ENCODE data around the gene SAMMSON.

SAMMSON gene

GRCh38 chr3:70071138-70071537, 71.6 kb downstream of the SAMMSON start:
- Histone ChIP-seq H3K36me3 (ENCODE audit: insufficient read depth) (no peaks in the 10 kb centered on the region), H3K27ac (no peak overlapping the region), H3K79me2 (ENCODE audit: insufficient read depth, low read depth) (no peaks in the 10 kb centered on the region), H3K4me1 (ENCODE audit: low read depth, poor library complexity, severe bottlenecking) (no peaks in the 10 kb centered on the region), H3K9ac (no peak overlapping the region), H3K4me3 (IDR thresholded peaks at IDR 0.05; ENCODE audit: insufficient read depth, low read depth, low read length) (no peak overlapping the region), H4K20me1 (ENCODE audit: insufficient read depth) (no peaks in the 10 kb centered on the region), H3K4me2 (no peak overlapping the region), H2AFZ (ENCODE audit: low read depth) (no peak overlapping the region), H3K27me3 (ENCODE audit: insufficient read depth, low read depth) (no peaks in the 10 kb centered on the region)
- TF ChIP-seq CTCF (conservative IDR thresholded peaks at IDR 0.05; ENCODE audit: low read depth, low read length) = no peak

- no peaks in the 10 kb centered on the region for H3K4me1 ChIP-seq (ENCODE audit: low read depth, poor library complexity, severe bottlenecking)
- no peak overlapping the region for H3K4me2 ChIP-seq
- H3K27me3 ChIP-seq (ENCODE audit: insufficient read depth, low read depth) = no peaks in the 10 kb centered on the region
- no peak overlapping the region for H3K27ac ChIP-seq
- no peak overlapping the region for H3K4me3 ChIP-seq (IDR thresholded peaks at IDR 0.05; ENCODE audit: insufficient read depth, low read depth, low read length)
- no peak overlapping the region for H3K9ac ChIP-seq
- no peaks in the 10 kb centered on the region for H3K36me3 ChIP-seq (ENCODE audit: insufficient read depth)
- no peak overlapping the region for H2AFZ ChIP-seq (ENCODE audit: low read depth)
- H4K20me1 ChIP-seq (ENCODE audit: insufficient read depth) = no peaks in the 10 kb centered on the region
- TF ChIP-seq CTCF (conservative IDR thresholded peaks at IDR 0.05; ENCODE audit: low read depth, low read length) = no peak
- no peaks in the 10 kb centered on the region for H3K79me2 ChIP-seq (ENCODE audit: insufficient read depth, low read depth)
Measured at GRCh38 chr3:70072180-70072579, 72.6 kb downstream of the SAMMSON start.

GRCh38 chr3:70072754-70073153, 73.2 kb downstream of the SAMMSON start:
- Histone ChIP-seq H3K27ac (no peak overlapping the region), H3K79me2 (ENCODE audit: insufficient read depth, low read depth) (no peaks in the 10 kb centered on the region), H3K4me1 (ENCODE audit: low read depth, poor library complexity, severe bottlenecking) (no peaks in the 10 kb centered on the region), H3K4me2 (no peak overlapping the region), H3K27me3 (ENCODE audit: insufficient read depth, low read depth) (no peaks in the 10 kb centered on the region), H3K9ac (no peak overlapping the region), H3K36me3 (ENCODE audit: insufficient read depth) (no peaks in the 10 kb centered on the region), H3K4me3 (IDR thresholded peaks at IDR 0.05; ENCODE audit: insufficient read depth, low read depth, low read length) (no peak overlapping the region), H2AFZ (ENCODE audit: low read depth) (no peak overlapping the region), H4K20me1 (ENCODE audit: insufficient read depth) (no peaks in the 10 kb centered on the region)
- TF ChIP-seq CTCF (conservative IDR thresholded peaks at IDR 0.05; ENCODE audit: low read depth, low read length) = no peak

GRCh38 chr3:70075101-70075500, 75.6 kb downstream of the SAMMSON start:
- no peak overlapping the region for H3K27ac ChIP-seq
- H2AFZ ChIP-seq (ENCODE audit: low read depth) = no peak overlapping the region
- H4K20me1 ChIP-seq (ENCODE audit: insufficient read depth) = no peaks in the 10 kb centered on the region
- no peak overlapping the region for H3K9ac ChIP-seq
- H3K79me2 ChIP-seq (ENCODE audit: insufficient read depth, low read depth) = no peaks in the 10 kb centered on the region
- H3K27me3 ChIP-seq (ENCODE audit: insufficient read depth, low read depth) = no peaks in the 10 kb centered on the region
- H3K36me3 ChIP-seq (ENCODE audit: insufficient read depth) = no peaks in the 10 kb centered on the region
- no peak for TF ChIP-seq CTCF (conservative IDR thresholded peaks at IDR 0.05; ENCODE audit: low read depth, low read length)
- H3K4me3 ChIP-seq (IDR thresholded peaks at IDR 0.05; ENCODE audit: insufficient read depth, low read depth, low read length) = no peak overlapping the region
- no peak overlapping the region for H3K4me2 ChIP-seq
- H3K4me1 ChIP-seq (ENCODE audit: low read depth, poor library complexity, severe bottlenecking) = no peaks in the 10 kb centered on the region

- H3K27ac ChIP-seq = no peak overlapping the region
- no peak overlapping the region for H3K9ac ChIP-seq
- no peak overlapping the region for H2AFZ ChIP-seq (ENCODE audit: low read depth)
- H3K36me3 ChIP-seq (ENCODE audit: insufficient read depth) = no peaks in the 10 kb centered on the region
- no peak overlapping the region for H3K4me2 ChIP-seq
- H3K79me2 ChIP-seq (ENCODE audit: insufficient read depth, low read depth) = no peaks in the 10 kb centered on the region
- no peak for TF ChIP-seq CTCF (conservative IDR thresholded peaks at IDR 0.05; ENCODE audit: low read depth, low read length)
- H3K4me3 ChIP-seq (IDR thresholded peaks at IDR 0.05; ENCODE audit: insufficient read depth, low read depth, low read length) = no peak overlapping the region
- H3K4me1 ChIP-seq (ENCODE audit: low read depth, poor library complexity, severe bottlenecking) = no peaks in the 10 kb centered on the region
- no peaks in the 10 kb centered on the region for H4K20me1 ChIP-seq (ENCODE audit: insufficient read depth)
- no peaks in the 10 kb centered on the region for H3K27me3 ChIP-seq (ENCODE audit: insufficient read depth, low read depth)
Measured at GRCh38 chr3:70076396-70076795, 76.9 kb downstream of the SAMMSON start.

All from KMS-11 (cell line).